Upper lobe of left lung (tissue), 6 donors: ENCODE data around the gene TFR2. TPM values are rescaled to one million over a fixed set of nuclear protein-coding genes. Genes with fewer than 3 reads are reported as not detected.

Experiments
- ATAC-seq, 2 donors: fragments of 200-7000 bp; cut with Tn5 transposase; one replicate each; pipeline ENCODE4 v1.9.1; 2022; ENCODE audit warnings: mild to moderate bottlenecking in 2 of 2, moderate library complexity in 2 of 2; ENCODE audit not compliant: low FRiP score in 2 of 2
- DNase-seq, 2 donors: peaks; one replicate each; pipeline ENCODE4 v3.0.0-alpha.2; 2019 to 2020
- H3K27ac ChIP-seq, 4 donors: fragments of 200-600 bp; sonication (generic); one replicate each; pipeline ENCODE4 v1.5.1; 2016 to 2019
- H3K27me3 ChIP-seq, 4 donors: fragments of 200-600 bp; sonication (generic); one replicate each; pipeline ENCODE4 v1.5.1; 2017 to 2019
- H3K36me3 ChIP-seq, 4 donors: fragments of 200-600 bp; sonication (generic); one replicate each; pipeline ENCODE4 v1.5.1; 2016 to 2019
- H3K4me1 ChIP-seq, 4 donors: fragments of 200-600 bp; sonication (generic); one replicate each; pipeline ENCODE4 v1.5.1; 2018 to 2019
- H3K4me3 ChIP-seq, 4 donors: fragments of 200-600 bp; sonication (generic); one replicate each; pipeline ENCODE4 v1.5.1; 2017 to 2019; ENCODE audit warnings: mild to moderate bottlenecking in 2 of 4, moderate library complexity in 1 of 4
- H3K9me3 ChIP-seq, 4 donors: fragments of 200-600 bp; sonication (generic); one replicate each; pipeline ENCODE4 v1.5.1; 2018 to 2019
- EP300 ChIP-seq, 4 donors: sonication (generic); formaldehyde crosslinking; IDR thresholded peaks; one replicate each; pipeline ENCODE4 v1.5.1; 2017; ENCODE audit warnings: antibody characterized with exemption in 4 of 4, control low read depth in 2 of 4
- POLR2A ChIP-seq, 4 donors: fragments of 450-650 bp; IDR thresholded peaks; one replicate each; pipeline ENCODE4 v1.5.1; 2016 to 2017; ENCODE audit warnings: antibody characterized with exemption in 4 of 4, mild to moderate bottlenecking in 2 of 4
- POLR2AphosphoS5 ChIP-seq, 2 donors: sonication (generic); formaldehyde crosslinking; IDR thresholded peaks; one replicate each; pipeline ENCODE4 v1.5.1; 2017; ENCODE audit warnings: antibody characterized with exemption in 2 of 2
- WGBS, 2 donors: methylation state at CpG; one replicate each; pipeline ENCODE4 v1.1.5; 2017 to 2018; 5-methylcytosine and 5-hydroxymethylcytosine counted together
- total RNA-seq, 6 donors: library from RNA; depleted of rRNA in 4 of 6; stranded (reverse); fragments of >200 nt in 4 of 6; gene quantifications; one replicate each; pipeline versions ENCODE4 v1.1.0 to v1.2.1, GENCODE V29; 2016 to 2021
- TF ChIP-seq, protein P1 (sequence below), 6 experiments: fragments of 450-650 bp in 4 of 6; fragments of 200-600 bp in 2 of 6; sonication (generic) in 2 of 6; IDR thresholded peaks; one replicate each; pipeline ENCODE4 v1.5.1; 2016 to 2019; ENCODE audit warnings: antibody characterized with exemption in 6 of 6
- donor health status: DM: no; HTN: no; CAD: no; lungs with moderate emphysema.
- donor health status: DM: no; HTN: yes; CAD: no; lungs with severe emphysema.

Gene TFR2
- total RNA-seq, 6 donors from 2014 or later, result 0.20 to 2.1 (median 0.89) TPM; not detected in 1

DNA sequence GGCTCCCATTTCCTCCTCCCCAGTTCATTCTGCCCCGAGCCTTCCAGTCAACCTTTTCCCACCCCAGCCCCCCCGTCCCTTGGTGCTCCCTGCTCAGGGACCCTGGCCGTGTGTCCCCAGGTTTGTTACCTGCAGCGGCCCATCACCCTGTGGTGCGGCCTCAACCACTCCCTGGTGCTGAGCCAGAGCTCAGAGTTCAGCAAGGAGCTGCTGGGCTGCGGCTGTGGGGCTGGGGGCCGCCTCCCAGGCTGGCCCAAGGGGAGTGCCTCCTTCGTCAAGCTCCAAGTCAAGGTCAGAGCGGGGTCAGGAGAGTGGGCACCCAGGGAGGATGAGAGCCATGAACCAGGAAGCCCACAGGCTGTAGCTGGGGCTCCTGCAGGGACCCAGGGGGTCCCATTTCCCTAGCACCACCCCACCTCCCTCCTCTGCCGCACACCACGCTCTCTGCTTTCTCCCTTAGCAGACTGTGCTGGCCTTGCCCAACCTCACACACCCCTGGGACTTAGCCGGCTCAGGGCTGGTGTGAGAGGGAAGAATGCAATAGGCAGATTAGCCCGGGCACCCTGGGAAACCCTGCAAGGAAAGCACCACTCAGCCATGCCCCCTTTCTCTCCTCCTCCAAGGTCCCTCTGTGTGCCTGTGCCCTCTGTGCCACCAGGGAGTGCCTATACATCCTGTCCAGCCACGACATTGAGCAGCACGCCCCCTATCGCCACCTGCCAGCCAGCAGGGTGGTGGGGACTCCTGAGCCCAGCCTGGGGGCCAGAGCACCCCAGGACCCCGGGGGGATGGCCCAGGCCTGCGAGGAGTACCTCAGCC, 41.2 kb downstream of the TFR2 start:
- no peak for DNase-seq
- no peak for TF ChIP-seq EP300 (IDR thresholded peaks at IDR 0.05)
- TF ChIP-seq POLR2AphosphoS5 (IDR thresholded peaks at IDR 0.05), result no peak
- no peak for TF ChIP-seq POLR2A (IDR thresholded peaks at IDR 0.05)
- TF ChIP-seq, protein P1, sequence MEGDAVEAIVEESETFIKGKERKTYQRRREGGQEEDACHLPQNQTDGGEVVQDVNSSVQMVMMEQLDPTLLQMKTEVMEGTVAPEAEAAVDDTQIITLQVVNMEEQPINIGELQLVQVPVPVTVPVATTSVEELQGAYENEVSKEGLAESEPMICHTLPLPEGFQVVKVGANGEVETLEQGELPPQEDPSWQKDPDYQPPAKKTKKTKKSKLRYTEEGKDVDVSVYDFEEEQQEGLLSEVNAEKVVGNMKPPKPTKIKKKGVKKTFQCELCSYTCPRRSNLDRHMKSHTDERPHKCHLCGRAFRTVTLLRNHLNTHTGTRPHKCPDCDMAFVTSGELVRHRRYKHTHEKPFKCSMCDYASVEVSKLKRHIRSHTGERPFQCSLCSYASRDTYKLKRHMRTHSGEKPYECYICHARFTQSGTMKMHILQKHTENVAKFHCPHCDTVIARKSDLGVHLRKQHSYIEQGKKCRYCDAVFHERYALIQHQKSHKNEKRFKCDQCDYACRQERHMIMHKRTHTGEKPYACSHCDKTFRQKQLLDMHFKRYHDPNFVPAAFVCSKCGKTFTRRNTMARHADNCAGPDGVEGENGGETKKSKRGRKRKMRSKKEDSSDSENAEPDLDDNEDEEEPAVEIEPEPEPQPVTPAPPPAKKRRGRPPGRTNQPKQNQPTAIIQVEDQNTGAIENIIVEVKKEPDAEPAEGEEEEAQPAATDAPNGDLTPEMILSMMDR (IDR thresholded peaks at IDR 0.05), result no peak
- Histone ChIP-seq H3K9me3 (no peaks in the 10 kb centered on the region), H3K4me3 (no peak overlapping the region), H3K4me1 (peaks cover 8 to 33% (median 23%) of the 10 kb centered on the region in 4 donors), H3K27ac (no peak overlapping the region), H3K27me3 (no peaks in the 10 kb centered on the region), H3K36me3 (no peaks in the 10 kb centered on the region)
- no peak for ATAC-seq
- WGBS, 2 donors, result 76 to 81% methylated on average over 11 to 13 of the region's 18 CpGs

DNA sequence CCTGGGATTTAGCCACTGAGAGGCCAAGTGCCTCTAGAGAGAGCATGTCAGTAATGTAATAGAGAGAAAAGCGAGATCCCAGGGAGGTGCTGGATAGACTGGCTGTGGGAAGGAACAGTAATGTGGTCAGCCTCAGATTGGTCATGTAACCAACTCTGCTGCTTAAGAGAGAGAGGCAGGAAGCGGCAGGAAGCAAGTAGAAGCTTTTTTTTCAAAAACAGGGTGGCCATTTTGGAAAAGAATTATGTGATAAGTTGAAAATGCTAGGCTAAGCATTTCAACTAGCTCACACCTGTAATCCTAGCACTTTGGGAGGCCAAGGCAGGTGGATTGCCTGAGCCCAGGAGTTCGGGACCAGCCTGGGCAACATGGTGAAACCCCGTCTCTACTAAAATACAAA, 42.9 kb downstream of the TFR2 start:
- H3K27me3 ChIP-seq, result no peaks in the 10 kb centered on the region
- no peaks in the 10 kb centered on the region for H3K9me3 ChIP-seq
- H3K36me3 ChIP-seq, result no peaks in the 10 kb centered on the region
- peaks cover 0 to 16% (median 10%) of the 10 kb centered on the region in 4 donors for H3K4me1 ChIP-seq
- H3K27ac ChIP-seq, result no peak overlapping the region
- DNase-seq (no peak), ATAC-seq (no peak)
- 89 to 93% methylated on average over 4 of the region's 4 CpGs for WGBS, 2 donors
- no peak overlapping the region for H3K4me3 ChIP-seq
- no peak for TF ChIP-seq POLR2AphosphoS5 (IDR thresholded peaks at IDR 0.05)
- TF ChIP-seq POLR2A (IDR thresholded peaks at IDR 0.05), result no peak
- TF ChIP-seq EP300 (IDR thresholded peaks at IDR 0.05), result no peak
- TF ChIP-seq, protein P1 (IDR thresholded peaks at IDR 0.05), result no peak

DNA sequence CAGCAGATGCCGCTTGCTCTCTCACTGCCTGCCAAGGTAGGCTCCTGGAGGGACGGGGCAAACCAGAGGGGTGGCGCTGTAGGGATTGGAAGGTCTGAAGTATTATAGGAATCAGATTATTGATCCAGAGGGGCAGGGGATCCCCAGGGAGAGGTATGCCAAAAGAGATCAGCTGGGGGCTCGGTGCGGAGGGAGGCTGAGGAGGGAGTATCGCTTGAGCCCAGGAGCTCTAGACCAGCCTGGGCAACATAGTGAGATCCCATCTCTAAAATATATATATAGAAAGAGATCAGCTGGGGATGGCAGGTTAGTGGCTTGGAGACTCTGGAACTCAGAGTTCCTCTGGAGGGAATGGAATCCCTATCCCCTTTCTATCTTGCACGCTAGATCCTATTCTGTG, 46.2 kb downstream of the TFR2 start:
- TF ChIP-seq EP300 (IDR thresholded peaks at IDR 0.05) (no peak), POLR2A (IDR thresholded peaks at IDR 0.05) (no peak), POLR2AphosphoS5 (IDR thresholded peaks at IDR 0.05) (no peak)
- TF ChIP-seq, protein P1 (IDR thresholded peaks at IDR 0.05), result no peak
- no peaks in the 10 kb centered on the region for H3K9me3 ChIP-seq
- ATAC-seq, result no peak
- no peak overlapping the region for H3K4me3 ChIP-seq
- no peaks in the 10 kb centered on the region for H3K27me3 ChIP-seq
- no peaks in the 10 kb centered on the region for H3K36me3 ChIP-seq
- H3K27ac ChIP-seq, result no peak overlapping the region
- WGBS, 2 donors, result 96 to 98% methylated on average over 7 of the region's 7 CpGs
- peaks cover 0 to 5% (median 2%) of the 10 kb centered on the region in 4 donors for H3K4me1 ChIP-seq
- no peak for DNase-seq

DNA sequence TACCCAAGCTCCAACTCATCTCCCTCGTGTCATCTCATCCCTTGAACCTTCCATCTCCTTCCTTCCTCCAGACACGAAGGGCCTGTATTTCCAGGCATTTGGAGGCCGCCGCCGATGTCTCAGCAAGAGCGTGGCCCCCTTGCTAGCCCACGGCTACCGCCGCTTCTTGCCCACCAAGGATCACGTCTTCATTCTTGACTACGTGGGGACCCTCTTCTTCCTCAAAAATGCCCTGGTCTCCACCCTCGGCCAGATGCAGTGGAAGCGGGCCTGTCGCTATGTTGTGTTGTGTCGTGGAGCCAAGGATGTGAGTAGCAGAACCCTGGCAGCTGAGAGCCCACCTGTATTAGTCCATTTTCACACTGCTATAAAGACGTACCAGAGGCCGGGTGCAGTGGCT, 49.8 kb downstream of the TFR2 start:
- Histone ChIP-seq H3K27ac (no peak overlapping the region), H3K36me3 (no peaks in the 10 kb centered on the region), H3K9me3 (no peaks in the 10 kb centered on the region), H3K4me3 (no peak overlapping the region), H3K4me1 (peaks cover 0 to 17% (median 11%) of the 10 kb centered on the region in 4 donors), H3K27me3 (no peaks in the 10 kb centered on the region)
- DNase-seq (no peak), ATAC-seq (no peak)
- WGBS, 2 donors, result 94 to 96% methylated on average over 17 of the region's 17 CpGs
- TF ChIP-seq, protein P1 (IDR thresholded peaks at IDR 0.05), result no peak
- TF ChIP-seq POLR2A (IDR thresholded peaks at IDR 0.05) (no peak), POLR2AphosphoS5 (IDR thresholded peaks at IDR 0.05) (no peak), EP300 (IDR thresholded peaks at IDR 0.05) (no peak)
